GM13976 (cell line): ENCODE results near the gene UNC45B.
"Not testable (repeated sequence)": the region's sequence is repeated elsewhere in the genome, so short reads cannot be mapped to it uniquely, and the experiment has no call there.

Experiments used
- DNase-seq: peaks from one replicate; pipeline ENCODE4 v3.0.0; 2012; ENCODE audit warnings: low spot score
- in situ Hi-C: fragments of 300-500 bp; cut with MboI; formaldehyde crosslinking; loops from one replicate; pipeline ENCODE4 v1.12.0; 2022; ENCODE audit warnings: low sequenced_read_pairs, mixed read lengths, inconsistent platforms; ENCODE audit not compliant: unreplicated experiment
- TF ChIP-seq, protein P1 (sequence below): IDR thresholded peaks from 2 replicates; pipeline ENCODE4 v1.5.1; 2012; ENCODE audit warnings: borderline replicate concordance, mild to moderate bottlenecking; ENCODE audit not compliant: insufficient read depth; ENCODE audit errors: extremely low read depth, missing control alignments, control extremely low read depth

UNC45B gene

DNA sequence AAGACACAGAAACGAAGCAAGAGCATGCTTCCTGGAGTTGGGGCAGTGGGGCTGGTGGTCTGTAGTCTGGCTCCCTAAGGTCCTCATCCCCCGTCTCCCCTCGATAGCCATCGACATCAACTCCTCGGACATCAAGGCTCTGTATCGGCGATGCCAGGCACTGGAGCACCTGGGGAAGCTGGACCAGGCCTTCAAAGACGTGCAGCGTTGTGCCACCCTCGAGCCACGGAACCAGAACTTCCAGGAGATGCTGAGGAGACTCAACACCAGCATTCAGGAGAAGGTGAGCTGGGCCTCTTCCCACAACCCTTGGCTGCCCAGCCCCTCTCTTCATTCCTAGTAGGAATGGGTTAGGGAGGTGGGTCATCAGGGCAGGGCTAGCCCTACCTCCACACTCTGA is 2.3 kb downstream of the UNC45B start:
- in situ Hi-C loops: loop anchor here (25.0 kb wide), 1 partner anchor 587 kb away; the partner anchor contains the start of gene RASL10B
- TF ChIP-seq, protein P1, sequence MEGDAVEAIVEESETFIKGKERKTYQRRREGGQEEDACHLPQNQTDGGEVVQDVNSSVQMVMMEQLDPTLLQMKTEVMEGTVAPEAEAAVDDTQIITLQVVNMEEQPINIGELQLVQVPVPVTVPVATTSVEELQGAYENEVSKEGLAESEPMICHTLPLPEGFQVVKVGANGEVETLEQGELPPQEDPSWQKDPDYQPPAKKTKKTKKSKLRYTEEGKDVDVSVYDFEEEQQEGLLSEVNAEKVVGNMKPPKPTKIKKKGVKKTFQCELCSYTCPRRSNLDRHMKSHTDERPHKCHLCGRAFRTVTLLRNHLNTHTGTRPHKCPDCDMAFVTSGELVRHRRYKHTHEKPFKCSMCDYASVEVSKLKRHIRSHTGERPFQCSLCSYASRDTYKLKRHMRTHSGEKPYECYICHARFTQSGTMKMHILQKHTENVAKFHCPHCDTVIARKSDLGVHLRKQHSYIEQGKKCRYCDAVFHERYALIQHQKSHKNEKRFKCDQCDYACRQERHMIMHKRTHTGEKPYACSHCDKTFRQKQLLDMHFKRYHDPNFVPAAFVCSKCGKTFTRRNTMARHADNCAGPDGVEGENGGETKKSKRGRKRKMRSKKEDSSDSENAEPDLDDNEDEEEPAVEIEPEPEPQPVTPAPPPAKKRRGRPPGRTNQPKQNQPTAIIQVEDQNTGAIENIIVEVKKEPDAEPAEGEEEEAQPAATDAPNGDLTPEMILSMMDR: no peak
- DNase-seq: no peak

DNA sequence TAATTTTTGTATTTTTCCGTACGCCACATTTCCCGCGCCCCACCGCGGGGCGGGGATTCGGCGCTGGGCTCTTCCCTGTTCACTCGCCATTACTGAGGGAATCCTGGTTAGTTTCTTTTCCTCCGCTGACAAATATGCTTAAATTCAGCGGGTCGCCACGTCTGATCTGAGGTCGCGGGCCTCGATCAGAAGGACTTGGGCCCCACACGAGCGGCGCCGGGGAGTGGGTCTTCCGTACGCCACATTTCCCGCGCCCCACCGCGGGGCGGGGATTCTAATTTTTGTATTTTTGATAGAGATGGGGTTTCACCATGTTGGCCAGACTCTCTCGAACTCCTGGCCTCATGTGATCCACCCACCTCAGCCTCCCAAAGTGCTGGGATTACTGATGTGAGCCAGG is 3.5 kb downstream of the UNC45B start:
- in situ Hi-C loops: loop anchor here (25.0 kb wide), 1 partner anchor 586 kb away; the partner anchor contains the start of gene RASL10B
- not testable (repeated sequence) for DNase-seq

DNA sequence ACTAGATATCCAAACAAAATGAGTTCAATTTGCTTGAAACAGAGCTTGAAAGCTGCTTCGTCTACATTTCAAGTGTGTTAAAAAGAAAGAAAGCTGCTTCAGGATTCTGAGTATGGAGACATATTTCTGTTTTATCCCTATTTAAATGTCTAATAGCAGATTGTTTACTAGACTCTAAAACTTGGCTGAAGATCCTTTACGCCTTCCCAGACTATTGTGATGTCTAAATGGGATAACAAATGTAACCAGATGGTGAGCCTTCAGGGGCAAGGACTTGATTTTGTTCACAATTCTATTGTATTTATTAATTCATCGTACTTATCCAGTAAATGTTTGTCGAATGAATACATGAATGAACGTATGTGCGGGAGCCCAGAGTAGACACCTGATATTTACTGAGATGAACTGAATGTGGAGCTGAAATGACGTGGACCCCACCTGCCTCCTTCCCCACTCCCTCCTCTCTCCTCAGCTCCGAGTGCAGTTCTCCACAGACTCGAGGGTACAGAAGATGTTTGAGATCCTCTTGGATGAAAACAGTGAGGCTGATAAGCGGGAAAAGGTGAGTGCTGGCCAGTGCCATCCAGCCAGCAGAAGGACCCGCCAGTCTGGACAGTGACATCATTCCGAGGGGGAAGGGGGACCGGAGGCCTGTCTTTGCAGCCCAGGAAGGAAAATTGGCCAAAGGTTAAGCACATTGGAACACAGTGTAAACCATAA is 5.0 kb downstream of the UNC45B start:
- TF ChIP-seq, protein P1: no peak
- no peak for DNase-seq
- in situ Hi-C loops: loop anchor here (25.0 kb wide), 1 partner anchor 585 kb away; the partner anchor contains the start of gene RASL10B

DNA sequence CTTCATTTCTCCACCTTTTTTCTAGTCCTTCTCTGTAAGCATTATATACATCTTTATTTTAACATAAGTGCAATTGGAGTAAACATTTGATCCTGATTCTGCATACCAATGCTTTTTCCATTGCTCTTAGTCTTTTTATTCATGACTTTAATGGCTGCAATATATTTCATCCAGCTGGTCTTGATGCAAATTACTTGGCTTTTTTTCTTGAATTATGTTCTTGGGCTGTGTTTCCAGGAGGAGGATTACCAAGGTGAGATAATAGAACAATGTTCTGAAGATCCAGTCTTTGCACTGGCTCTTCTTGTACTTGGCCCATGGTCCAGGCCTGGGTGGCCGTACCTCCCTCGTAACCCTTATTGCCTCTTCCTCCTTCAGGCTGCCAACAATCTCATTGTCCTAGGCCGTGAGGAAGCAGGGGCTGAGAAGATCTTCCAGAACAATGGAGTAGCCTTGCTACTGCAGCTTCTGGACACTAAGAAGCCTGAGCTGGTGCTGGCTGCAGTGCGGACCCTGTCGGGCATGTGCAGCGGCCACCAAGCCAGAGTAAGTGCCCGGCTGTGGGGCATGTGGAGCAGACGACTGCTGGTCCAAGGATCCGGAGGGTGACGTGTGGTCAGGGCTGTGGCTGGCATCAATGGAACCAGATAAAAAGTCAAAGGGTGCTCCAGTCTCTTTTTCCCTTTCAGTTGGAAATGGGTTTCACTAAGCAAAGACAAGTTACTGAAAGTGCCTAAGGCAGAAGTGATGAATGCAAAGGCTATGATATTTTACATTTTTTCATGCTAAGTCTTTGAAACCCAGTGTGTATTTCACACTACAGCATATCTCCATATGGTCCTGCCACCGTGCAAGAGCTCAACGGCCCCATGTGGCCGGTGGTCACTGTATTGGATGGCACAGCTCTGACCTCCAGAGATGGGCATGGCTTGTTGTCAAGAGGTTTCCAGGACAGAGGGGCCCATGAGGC is 6.9 kb downstream of the UNC45B start:
- DNase-seq: no peak
- in situ Hi-C loops: loop anchor here (25.0 kb wide), 1 partner anchor 583 kb away; the partner anchor contains the start of gene RASL10B
- TF ChIP-seq, protein P1: no peak

DNA sequence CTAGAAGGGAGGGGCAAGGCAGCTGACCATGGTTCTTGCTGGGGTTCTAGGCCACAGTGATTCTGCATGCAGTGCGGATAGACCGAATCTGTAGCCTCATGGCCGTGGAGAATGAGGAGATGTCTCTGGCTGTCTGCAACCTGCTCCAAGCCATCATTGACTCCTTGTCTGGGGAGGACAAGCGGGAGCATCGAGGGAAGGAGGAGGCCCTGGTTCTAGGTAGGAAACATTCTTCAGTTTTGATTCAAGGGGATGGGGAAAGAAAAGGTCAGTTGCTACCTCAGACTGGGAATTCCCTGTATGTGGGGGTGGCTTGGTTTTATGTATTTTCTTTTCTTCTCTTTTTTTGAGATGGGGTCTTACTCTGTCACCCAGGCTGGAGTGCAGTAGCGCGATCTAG is 7.6 kb downstream of the UNC45B start:
- in situ Hi-C loops: loop anchor here (25.0 kb wide), 1 partner anchor 582 kb away; the partner anchor contains the start of gene RASL10B
- TF ChIP-seq, protein P1: no peak
- no peak for DNase-seq

DNA sequence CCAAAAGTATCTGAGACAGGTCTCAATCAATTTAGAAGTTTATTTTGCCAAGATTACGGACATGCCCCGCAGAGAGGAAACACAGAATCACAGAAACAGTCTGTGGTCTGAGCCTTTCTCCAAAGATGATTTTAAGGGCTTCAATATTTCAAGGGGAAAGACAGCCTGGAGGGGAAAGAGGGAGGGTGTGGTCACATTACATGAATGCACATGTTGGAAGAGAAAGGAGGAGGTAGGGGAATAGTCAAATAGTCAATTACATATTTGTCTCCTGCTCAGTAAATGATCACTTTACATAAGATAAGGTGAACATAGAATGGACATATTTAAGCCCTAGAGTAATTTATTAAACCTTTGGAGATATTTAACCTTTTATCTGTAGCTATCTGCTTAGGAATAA is 12.3 kb downstream of the UNC45B start:
- in situ Hi-C loops: loop anchor here (25.0 kb wide), 1 partner anchor 577 kb away; the partner anchor contains the start of gene RASL10B
- no peak for DNase-seq
- TF ChIP-seq, protein P1: no peak
